ENCODE results near the gene SLC7A8.

The SLC7A8 gene

DNA sequence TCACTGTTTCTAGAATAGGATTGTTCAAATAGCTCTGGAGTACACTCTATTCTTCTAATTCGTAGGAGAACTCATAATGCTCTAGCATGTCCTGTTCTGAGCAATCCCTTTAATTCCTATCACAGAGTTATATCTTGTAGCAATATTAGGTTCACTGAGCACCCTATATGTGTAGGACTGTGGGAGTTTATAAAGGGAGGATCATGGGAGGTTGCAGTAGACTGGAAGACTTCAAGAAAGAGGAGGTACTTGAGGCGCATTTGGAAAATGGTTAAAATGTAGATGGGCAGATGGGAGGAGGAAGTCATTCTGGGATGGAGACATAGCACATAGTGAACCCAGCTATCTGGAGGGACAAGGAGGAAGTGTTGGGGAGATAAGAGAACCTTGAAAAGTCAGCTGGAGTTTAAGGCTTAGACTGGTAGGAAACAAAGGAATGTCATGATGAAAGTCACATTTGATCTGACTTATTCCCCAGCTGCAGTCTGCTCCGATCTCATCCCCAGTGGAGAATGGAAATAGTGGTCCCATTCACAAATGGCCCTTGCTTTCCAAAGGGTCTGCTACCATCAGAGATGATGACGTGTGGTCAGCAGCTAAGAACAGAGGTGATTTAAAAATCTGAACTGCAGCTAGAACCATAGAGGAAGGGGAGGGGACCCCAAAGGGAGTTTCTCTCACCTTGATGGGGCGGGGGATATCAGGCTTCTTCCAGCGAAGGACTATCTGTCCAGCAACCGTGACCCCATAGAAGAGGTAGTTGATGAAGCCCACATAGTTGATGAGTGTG is 54.3 kb downstream of the SLC7A8 start:
- DNase-seq, result no peak

DNA sequence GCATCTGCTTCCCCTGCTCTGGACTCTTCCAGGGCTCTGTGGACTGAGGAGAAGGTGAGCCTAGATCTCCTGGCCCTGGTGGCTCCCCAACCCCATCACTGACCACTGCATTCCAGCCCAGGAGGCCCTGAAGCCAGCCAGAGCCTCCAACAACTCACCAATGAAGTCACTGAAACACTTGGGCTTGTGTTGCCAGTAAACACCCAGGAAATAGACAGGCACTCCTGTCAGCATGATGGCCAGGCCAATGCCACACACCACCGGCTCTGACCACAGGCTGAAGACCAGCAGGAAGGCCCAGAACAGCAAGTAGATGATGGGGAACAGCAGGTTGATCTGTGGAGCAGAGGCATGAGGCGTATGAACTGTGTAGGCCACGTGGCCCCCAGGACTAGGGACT is 55.6 kb downstream of the SLC7A8 start:
- DNase-seq, result no peak

DNA sequence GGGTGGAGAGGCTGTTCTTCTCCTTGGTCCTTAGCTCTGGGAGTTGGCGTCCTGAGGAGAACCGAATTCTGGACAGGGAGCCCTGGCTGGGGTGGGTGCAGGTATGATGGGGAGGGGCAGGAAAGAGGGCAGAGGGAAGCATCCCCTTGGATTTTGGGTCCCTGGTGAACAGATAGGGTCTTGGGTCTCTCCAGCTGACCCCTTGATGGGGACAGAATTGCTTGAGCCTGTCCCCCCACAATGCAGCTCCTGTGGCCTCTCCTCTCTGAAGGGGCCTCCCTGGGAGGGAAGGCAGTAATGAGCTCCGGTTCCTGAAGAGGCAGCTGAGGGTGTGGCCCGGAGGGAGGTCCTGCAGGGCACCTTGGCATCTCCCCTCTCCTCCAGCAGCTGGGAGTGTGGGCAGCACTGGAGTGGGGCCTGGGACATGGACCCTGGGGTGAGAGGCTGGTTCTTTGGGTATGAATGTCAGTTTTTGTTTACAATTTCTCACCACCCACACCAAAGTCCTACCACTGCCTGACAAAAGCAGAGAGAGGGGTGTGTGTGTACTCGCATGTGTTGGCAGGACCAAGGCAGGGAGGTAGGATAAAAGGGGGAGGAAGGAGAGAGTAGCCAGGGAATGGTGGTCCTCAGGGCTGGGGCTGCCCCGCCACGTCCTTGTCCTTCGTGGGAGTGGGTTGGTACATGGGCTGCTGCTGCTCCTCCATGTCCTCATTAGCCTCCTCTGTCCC is 56.7 kb downstream of the SLC7A8 start:
- no peak for DNase-seq

DNA sequence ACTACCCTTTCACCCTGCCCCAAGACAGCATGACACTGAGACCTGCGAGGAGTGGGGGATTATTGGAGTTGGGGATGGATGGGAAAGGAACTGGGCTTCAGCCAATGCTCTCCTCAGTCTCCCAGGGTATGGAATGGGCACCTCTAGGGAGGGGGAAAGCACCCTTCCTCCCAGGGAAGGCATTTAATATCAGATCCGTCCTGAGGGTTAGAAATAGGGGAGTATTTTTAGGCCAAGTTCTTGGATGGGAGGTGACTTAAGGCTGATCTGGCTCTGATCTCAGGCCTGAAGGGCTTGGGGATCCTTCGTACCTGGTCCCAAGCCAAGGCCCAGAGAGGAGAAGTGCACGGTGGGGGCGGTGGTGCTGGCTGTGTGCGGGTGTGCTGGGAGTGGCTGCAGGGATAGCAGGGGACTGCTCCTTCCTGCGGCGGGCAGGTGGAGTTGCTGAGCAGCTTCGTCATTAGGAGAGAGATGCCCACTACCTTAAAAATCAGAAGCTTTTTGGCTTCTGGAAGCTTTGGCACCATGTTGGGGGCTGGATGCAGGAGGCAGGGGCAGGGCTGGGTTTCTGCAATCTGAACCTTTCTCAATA is 57.4 kb downstream of the SLC7A8 start:
- no peak for DNase-seq

DNA sequence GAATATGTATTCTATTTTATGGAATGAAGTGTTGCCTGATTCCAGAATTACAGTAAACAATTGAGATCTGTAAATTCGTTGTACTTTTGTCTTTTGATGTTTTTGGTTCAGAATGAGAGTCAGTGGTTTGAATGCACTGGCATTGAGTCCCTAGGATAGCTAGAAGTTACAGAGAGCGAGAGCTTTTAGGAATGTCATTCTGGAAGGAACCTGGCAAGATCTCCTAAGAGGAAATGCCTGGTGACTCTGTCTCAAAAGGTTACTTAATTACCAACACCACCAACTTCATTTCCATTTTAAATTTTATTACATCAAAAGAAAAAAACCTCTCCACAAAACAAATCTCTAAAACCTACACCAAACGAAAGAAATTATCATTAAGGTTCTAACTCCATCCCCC is 58.4 kb downstream of the SLC7A8 start:
- DNase-seq, result no peak

DNA sequence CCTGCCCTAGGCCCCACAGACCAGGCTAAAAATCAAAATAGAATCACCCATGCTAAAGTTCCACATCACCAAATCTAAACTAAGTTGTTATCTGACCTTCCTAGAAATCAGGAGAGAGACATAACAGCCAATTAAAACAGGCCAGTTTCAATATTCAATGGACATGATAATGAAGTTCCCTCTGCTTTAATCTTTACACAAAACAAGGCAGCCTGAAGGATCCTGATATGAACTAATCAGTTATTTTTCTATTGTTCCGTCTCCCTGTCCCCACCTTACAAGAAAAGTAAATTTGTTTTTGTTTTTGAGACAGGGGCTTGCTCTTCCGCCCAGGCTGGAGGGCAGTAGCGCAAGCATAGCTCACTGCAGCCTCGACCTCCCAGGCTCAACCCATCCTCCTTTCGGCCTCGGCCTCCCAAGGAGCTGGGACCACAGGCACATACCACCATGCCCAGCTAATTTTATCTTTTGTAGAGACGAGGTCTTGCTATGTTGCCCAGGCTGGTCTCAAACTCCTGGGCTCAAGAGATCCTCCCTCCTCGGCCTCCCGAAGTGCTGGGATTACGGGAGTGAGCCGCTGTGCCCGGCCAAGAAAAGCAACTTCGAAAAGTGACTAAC is 59.0 kb downstream of the SLC7A8 start:
- DNase-seq, result no peak

DNA sequence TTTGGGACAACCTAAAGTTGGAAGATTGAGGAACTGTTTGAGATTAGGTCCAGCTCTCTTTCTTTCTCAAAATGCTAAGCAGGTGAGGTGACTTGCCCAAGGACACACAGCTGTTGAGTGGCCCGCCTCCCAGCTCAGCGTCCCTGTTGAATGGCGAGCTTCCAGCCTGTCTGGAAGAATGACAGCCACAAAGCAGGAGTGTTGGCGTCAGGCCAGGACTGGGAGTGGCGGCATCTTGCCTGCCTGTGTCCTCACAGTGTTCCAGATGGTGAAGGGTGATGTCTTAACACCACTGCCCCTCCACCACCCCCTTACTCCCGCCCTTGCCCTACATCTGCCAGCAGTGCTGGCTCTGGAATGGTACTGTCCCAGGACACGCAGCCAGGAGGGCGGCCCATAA is 60.0 kb downstream of the SLC7A8 start:
- DNase-seq, result no peak

DNA sequence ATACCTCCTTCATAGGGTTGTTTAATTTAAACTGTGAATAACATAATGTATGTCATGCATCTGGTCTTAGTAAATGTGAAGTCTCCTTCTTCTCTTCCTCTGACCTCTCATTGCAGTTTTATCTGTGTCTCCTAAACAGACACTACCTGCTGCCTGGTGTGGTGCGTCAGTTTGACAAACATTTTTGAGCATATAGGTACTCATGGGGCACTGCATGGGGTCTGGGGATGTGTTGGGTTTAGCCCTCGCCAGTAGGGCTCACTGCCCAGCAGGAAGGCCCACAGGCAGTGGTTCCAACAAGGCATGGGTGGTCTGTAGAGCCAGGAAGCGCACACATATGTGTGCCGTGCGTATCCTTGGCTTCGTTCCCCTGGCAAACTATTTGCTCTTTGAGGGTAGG is 61.4 kb downstream of the SLC7A8 start:
- no peak for DNase-seq

DNA sequence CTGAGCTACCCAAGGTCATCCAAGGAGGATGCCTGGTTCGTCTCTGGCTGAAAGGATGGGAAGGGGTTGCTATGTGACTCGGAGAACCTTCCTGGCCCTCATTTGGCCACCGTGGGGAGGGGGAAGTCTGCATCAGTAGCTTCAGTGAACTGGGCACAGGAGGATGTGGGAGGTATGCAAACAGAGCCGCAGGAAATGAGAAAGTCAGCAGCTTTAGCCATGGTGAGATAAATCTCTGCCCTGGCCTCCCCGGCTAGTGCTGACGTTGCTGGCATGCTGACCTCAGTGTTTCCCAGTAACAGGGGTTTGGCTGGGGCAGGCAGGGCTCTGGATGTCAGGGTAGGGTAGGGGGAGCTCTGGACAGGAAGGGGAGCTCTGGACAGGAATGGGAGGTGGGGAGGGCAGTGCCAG is 62.1 kb downstream of the SLC7A8 start:
- DNase-seq, result no peak

DNA sequence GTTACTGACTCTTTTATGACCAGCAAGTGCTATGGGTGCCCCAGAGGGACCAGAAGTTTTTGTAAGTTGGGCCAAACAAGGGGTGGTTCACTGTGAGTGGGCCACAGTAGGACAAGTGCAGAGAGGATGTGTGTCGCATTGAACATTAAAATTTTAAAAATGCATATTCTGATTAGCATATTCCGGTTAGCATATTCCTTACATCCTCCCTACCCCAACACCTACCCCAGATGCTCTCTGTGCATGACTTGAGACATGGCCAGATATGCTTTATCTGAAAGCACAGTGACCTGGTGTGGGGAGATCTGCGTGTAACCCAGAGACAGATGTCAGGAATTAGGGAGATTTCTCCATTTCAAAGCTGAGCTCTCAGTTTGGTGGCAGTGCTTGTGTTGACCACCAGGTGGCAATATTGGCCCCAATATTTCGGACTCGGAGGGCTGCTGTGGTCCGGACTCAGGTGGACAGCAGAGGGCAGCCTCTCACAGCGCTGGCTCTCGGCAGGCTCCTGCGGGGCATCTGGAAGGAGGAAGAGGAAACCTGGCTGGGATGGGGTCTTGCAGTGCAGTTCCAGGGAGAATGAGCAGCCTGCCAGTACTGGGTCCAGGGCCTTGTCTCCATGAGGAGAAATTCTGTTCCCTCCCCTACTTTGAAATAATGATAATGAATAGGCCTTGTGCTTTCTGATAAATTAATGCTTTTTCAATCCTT is 62.8 kb downstream of the SLC7A8 start:
- DNase-seq, result peak; percentile 81

DNA sequence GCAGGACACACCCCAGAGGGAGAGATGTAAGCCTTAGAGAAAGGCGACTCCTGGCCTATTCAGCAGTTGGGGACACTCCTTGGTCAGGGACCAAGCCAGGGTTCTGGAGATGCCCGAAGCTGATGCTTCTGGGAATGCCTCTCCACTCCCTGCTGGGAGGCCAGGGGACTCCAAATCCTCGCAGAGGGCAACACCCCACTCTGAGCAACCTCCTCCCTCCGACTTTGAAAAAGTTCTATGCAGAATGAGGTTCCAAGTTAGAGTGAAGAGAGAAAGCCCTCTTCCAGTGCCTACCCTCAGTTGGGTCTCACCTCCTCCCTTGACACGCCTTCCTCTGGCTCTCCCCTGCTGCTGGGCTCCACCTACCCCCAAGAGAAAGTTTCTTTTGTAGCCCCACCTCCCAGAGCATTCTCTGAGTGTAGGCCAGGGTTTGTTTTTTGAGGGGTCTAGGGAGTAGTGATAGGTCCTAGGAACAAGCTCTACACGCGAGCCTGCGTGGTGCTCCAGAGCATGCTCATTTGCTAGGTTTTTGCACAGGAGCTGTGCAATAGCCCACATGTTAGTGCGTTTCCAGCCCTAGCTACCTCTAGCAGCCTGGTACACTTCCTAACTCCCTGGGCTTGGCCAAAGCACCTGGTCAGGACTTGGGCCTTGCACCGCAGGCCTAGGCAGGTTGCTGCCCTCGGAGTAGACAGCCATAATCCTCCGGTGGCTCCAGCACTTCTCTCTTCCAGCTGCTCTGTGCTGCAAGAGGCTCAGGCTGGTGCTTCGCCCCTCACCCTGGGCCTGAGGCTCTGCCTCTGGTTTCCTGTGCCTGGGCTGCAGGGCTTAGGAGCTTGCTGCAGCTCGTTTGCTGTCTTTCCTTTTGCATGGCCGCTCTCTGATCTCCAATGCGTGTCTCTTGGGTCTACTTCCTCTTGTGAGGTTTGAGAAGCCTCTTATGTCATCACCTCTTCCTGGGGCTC is 63.8 kb downstream of the SLC7A8 start:
- DNase-seq, result peak; percentile 50

DNA sequence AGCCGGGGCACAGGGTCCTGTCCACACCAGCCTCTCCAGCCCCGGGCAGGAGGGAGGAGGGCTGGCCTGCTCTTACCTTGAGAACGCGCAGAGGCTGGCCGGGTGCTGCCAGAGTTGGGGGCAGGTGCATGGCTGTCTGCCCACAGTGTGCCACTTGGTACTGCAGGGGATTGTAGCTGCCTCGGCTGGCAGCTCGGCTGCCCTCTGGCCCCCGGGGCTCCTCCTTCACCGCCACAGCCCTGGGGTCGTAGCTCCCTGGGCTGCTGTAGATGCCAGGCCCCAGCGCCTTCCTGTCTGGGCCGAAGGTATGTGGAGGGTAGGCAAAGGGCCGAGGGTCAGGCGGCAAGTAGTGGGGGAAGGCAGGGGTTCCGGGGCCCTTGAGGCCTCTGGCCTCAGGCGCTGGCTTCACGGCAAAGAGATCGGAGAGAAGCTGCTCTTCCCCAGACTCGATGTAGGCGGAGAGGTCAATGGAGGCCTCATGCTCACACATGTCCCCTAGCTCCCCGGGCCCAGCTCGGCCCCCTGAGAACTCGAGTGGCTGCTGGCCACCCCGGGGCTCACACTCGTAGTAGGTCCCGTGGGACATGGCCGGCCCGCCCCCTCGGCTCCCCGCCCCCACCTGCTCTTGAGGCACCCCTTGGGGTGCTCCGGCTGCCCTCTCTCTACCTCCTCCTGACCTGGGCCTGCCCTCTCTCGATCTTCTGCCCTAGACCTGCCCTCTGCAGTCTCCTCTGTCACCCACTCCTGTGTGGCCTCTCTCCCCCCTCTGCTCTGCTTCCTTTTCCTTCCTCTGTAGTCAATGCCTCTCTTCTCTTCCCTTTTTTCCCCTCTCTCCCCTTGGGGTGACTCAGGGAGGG is 64.7 kb downstream of the SLC7A8 start, which contains the start of gene CEBPE:
Gene CEBPE, minus strand, starts transcription at position 750 of the 857 bp plus-strand sequence. Its CDS starts 164 bp downstream, at position 586.
- no peak for DNase-seq

DNA sequence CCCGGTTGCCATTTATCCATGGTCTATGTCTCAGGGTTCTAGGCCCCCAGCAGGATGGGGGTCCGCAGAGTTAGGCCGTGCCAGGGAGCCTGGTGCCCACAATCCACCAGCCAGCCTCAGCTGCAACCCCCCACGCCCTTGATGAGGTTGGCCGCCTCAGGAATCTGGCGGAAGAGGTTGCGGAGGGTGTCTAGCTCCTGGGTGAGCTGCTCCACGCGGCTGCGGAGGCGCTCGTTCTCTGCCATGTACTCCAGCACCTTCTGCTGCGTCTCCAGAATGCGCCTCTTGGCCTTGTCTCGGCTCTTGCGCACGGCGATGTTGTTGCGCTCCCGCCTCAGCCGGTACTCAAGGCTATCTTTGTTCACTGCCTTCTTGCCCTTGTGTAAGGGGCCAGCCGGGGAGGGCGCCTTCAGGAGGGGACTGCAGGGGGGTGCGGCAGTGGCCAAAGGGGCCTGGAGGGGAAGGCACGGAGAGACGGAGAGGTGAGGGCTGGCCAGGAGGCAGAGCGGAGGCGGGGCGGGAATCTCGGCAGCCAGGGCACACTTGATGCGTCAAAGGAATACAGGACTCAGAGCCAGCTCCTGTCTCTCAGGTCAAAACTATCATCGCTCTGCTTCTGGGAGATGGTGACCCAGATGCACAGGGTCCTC is 66.0 kb downstream of the SLC7A8 start:
- DNase-seq, result no peak

DNA sequence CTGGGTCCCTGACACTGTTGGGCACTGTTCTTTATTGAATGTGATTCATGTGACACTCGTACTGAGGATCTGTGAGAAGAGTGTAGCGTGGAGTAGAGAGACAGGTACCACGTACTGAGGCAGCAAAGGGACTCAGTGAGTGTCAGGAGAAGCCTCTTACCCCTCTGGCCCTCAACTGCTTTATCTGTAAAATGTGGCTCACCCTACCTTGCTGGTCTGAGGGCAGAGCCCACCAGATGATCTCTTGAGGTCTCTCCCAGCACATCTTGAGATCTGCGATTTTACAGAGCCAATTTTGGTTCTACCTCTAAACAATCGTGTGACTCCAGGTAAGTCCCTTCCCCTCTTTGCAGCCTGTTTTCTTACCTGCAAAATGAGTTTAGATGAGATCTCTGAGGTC is 67.5 kb downstream of the SLC7A8 start:
- DNase-seq, result no peak

DNA sequence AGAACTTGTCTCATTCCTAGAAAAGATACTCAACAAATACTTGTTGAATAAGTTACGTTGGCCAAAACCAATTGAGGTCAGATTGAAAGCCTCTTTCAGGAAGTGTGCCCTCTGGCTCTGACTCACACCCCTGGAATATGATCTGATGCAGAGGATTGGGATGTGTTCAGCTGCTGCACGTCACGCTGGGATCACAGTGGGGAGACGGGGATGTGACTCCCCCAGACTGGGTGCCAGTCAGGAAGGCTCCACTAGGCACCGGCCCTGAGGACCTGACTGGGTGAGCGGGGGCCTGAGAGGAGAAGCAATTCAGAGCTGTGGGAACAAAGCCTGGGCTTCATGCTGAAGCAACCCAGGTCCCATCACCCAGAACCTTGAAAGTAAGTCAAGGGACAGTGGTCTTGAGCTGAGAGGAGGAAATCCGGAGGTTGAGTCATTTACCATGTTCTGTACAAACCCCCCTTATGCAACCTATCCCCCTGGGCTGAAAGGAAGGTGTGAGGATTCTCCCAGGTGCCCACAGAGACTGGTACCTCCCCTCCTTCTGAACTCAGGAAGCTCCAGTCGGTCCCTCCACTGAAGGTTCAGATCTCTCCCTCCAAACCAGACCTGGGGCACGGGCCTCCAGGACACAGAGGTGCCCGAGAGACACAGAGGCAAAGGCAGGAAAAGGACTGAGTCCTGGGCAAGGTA is 68.3 kb downstream of the SLC7A8 start:
- peak; percentile 26 for DNase-seq

DNA sequence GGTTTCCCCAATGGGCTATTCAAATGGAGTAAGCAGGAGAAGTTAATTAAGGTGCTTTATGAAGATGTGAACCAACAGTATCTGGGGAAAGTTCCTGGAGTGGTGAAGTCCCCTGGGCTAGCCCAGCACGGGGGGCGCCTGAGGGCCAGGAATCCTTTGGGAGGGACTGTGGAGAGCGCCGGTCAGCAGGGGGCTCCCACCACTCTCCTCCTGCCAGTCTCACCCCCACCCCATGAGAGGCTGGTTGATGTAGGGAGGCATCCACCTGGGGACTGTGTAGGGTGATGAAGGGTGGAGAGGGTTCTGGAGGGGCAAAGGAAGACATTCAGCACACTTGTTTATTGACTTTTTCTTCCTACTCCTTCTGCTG is 68.8 kb downstream of the SLC7A8 start:
- no peak for DNase-seq

DNA sequence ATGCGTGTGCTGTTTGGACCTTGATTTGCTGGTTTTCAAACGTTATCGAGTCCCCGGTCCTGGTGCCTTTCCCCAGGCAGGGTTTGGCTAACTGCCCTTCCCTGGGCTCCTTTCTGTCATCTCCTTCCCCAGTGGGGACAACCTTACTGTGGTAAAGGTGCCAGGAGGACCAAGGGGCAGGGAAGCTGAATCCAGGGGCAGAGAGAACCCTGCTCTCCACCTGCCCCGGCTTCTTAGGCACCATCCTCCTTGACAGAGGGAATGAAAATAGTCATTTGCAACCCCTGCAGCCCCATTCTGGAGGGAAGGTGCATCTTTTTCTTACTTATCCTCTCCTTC is 69.4 kb downstream of the SLC7A8 start:
- no peak for DNase-seq

DNA sequence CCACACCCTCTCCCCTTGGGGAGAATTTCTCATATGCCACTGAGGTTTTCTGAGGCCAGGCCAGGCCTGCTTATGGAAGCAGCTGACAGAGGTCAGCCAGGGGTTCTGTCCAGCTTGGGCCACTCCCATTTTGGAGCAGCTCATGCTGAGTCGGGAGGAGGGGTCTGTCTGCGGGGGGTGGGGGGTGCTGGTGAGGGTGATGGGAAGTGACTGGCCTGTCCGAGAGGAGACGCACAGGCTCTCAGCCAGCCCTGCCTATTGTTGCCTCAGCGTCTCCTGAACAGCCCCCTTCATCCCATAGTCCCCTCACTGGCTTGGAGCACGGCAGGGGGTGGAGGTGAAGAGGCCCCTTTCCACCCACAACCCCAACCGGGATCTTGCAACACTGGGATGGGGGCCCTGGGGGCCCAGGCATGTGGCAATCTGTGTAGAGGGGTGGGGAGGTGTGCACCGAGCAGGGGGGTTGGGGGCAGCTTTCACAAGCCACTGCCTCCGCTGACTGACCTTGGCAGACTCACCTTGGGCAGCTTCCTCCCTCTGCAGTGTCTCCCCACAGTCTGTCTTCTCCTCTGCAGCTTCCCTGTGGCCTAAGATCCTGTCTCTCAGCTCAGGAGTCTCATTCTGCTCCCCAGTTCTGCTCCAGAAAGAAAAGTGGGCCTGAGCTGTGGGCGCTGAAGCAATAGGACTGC is 69.9 kb downstream of the SLC7A8 start:
- no peak for DNase-seq

Data from CD4-positive, alpha-beta T cell treated with Interferon gamma for 1 hour (primary cell).